Liver (tissue), 9 donors: Measurements from ENCODE around the gene DACH1. TPM values are rescaled to one million over a fixed set of nuclear protein-coding genes. Genes with fewer than 3 reads are reported as not detected.
"Not testable (repeated sequence)": the region's sequence is repeated elsewhere in the genome, so short reads cannot be mapped to it uniquely, and the experiment has no call there.

Experiments
- DNase-seq: peaks from one replicate; pipeline ENCODE4 v3.0.0-alpha.2; 2017; ENCODE audit warnings: low spot score
- H3K27ac ChIP-seq, 2 donors: one replicate each; pipeline ENCODE4 v1.7.0; 2013; ENCODE audit warnings: inconsistent platforms in 2 of 2, low read length in 2 of 2, control low read depth in 1 of 2, low read depth in 1 of 2, mild to moderate bottlenecking in 1 of 2
- H3K27me3 ChIP-seq, 4 donors: one replicate each; pipeline versions ENCODE4 v1.6.1 to v1.7.0; 2013; ENCODE audit warnings: low read length in 3 of 4, inconsistent platforms in 1 of 4, mild to moderate bottlenecking in 1 of 4, moderate library complexity in 1 of 4; ENCODE audit not compliant: control insufficient read depth in 4 of 4, insufficient read depth in 4 of 4
- H3K36me3 ChIP-seq, 4 donors: one replicate each; pipeline versions ENCODE4 v1.6.1 to v1.7.0; 2013; ENCODE audit warnings: low read length in 3 of 4, mild to moderate bottlenecking in 3 of 4, low read depth in 1 of 4, moderate library complexity in 1 of 4; ENCODE audit not compliant: control insufficient read depth in 4 of 4, insufficient read depth in 3 of 4
- H3K4me1 ChIP-seq, 4 donors: one replicate each; pipeline versions ENCODE4 v1.6.1 to v1.7.0; 2013; ENCODE audit warnings: low read length in 3 of 4, mild to moderate bottlenecking in 3 of 4, moderate library complexity in 1 of 4; ENCODE audit not compliant: control insufficient read depth in 4 of 4, insufficient read depth in 4 of 4
- H3K4me3 ChIP-seq, 3 donors: one replicate each; pipeline versions ENCODE4 v1.6.1 to v1.7.0; 2013; ENCODE audit warnings: low read length in 3 of 3, control low read depth in 1 of 3, low read depth in 1 of 3, mild to moderate bottlenecking in 1 of 3
- H3K9ac ChIP-seq, 2 donors: one replicate each; pipeline ENCODE4 v1.7.0; 2013; ENCODE audit warnings: low read length in 2 of 2, mild to moderate bottlenecking in 2 of 2, moderate library complexity in 2 of 2, control low read depth in 1 of 2, low read depth in 1 of 2
- H3K9me3 ChIP-seq, 4 donors: one replicate each; pipeline versions ENCODE4 v1.6.1 to v1.7.0; 2013; ENCODE audit warnings: low read length in 3 of 4; ENCODE audit not compliant: control insufficient read depth in 4 of 4
- ATF3 ChIP-seq: IDR thresholded peaks from 2 replicates; pipeline ENCODE4 v1.6.1; 2016; ENCODE audit warnings: antibody characterized with exemption
- EGR1 ChIP-seq, 2 donors: IDR thresholded peaks; 2 replicates each; pipeline ENCODE4 v1.6.1; 2016 to 2018; ENCODE audit warnings: antibody characterized with exemption in 2 of 2, low read depth in 2 of 2
- FOXA1 ChIP-seq: IDR thresholded peaks from 2 replicates; pipeline ENCODE4 v1.6.1; 2016; ENCODE audit warnings: antibody characterized with exemption
- FOXA2 ChIP-seq: IDR thresholded peaks from 2 replicates; pipeline ENCODE4 v1.6.1; 2016; ENCODE audit warnings: antibody characterized with exemption
- HNF4A ChIP-seq, 2 donors: conservative IDR thresholded peaks; 2 replicates each; pipeline ENCODE4 v1.6.1; 2016; ENCODE audit warnings: antibody characterized with exemption in 2 of 2, mild to moderate bottlenecking in 2 of 2
- HNF4G ChIP-seq: IDR thresholded peaks from 2 replicates; pipeline ENCODE4 v1.6.1; 2016; ENCODE audit warnings: antibody characterized with exemption
- JUND ChIP-seq, 2 donors: IDR thresholded peaks; 2 replicates each; pipeline ENCODE4 v1.6.1; 2016; ENCODE audit warnings: antibody characterized with exemption in 2 of 2
- NR2F2 ChIP-seq: IDR thresholded peaks from 2 replicates; pipeline ENCODE4 v1.6.1; 2016; ENCODE audit warnings: antibody characterized with exemption
- RAD21 ChIP-seq, 2 donors: IDR thresholded peaks; 2 replicates each; pipeline ENCODE4 v1.6.1; 2016; ENCODE audit warnings: antibody characterized with exemption in 2 of 2, mild to moderate bottlenecking in 2 of 2
- REST ChIP-seq: IDR thresholded peaks from 2 replicates; pipeline ENCODE4 v1.6.1; 2016; ENCODE audit warnings: antibody characterized with exemption, mild to moderate bottlenecking
- RXRA ChIP-seq, 2 donors: IDR thresholded peaks; 2 replicates each; pipeline ENCODE4 v1.6.1; 2017 to 2018; ENCODE audit warnings: antibody characterized with exemption in 2 of 2, mild to moderate bottlenecking in 1 of 2
- TAF1 ChIP-seq: conservative IDR thresholded peaks from 2 replicates; pipeline ENCODE4 v1.6.1; 2016; ENCODE audit warnings: antibody characterized with exemption, mild to moderate bottlenecking
- YY1 ChIP-seq: IDR thresholded peaks from 2 replicates; pipeline ENCODE4 v1.6.1; 2016; ENCODE audit warnings: antibody characterized with exemption, mild to moderate bottlenecking
- ZBTB33 ChIP-seq: IDR thresholded peaks from 2 replicates; pipeline ENCODE4 v1.6.1; 2016; ENCODE audit warnings: antibody characterized with exemption
- whole genome bisulfite sequencing: extraction: QIAGEN DNeasy Blood & Tissue Kit; methylation state at CpG from one replicate; pipeline ENCODE4 v1.1.7; 2013; 5-methylcytosine and 5-hydroxymethylcytosine counted together
- polyA plus RNA-seq, 2 donors: library from polyadenylated mRNA; stranded (reverse) in 1 of 2; unstranded in 1 of 2; fragments of 200-250 nt in 1 of 2; fragments of >200 nt in 1 of 2; fragmentation: Nextera tagmentation in 1 of 2; extraction: Ambion mirVana in 1 of 2; gene quantifications; one replicate each; pipeline versions ENCODE4 v1.2.1 to v1.2.3, GENCODE V29; 2013 to 2015
- total RNA-seq, 2 donors: library from RNA; depleted of rRNA; stranded (reverse); fragments of >200 nt; gene quantifications; one replicate each; pipeline ENCODE4 v1.2.3, GENCODE V29; 2014
- TF ChIP-seq, protein P1 (sequence below): IDR thresholded peaks from 2 replicates; pipeline ENCODE4 v1.6.1; 2016; ENCODE audit warnings: antibody characterized with exemption
- TF ChIP-seq, protein P2 (sequence below): fragments of 150-350 bp; IDR thresholded peaks from 2 replicates; pipeline ENCODE4 v1.5.1; 2017; ENCODE audit warnings: improper control_type of control experiment, low read depth, low read length; ENCODE audit not compliant: missing input control
- donor health status: healthy.
- donor health status: healthy.
- donor health status: healthy.
- donor health status: healthy.
- donor health status: healthy.

The DACH1 gene
- total and polyA plus RNA-seq, 4 donors, result 0.28 to 1.9 (median 0.77) TPM

- no peak for TF ChIP-seq ATF3
- no peak for TF ChIP-seq HNF4A (conservative IDR thresholded peaks at IDR 0.05)
- no peak for TF ChIP-seq RXRA (IDR thresholded peaks at IDR 0.05)
- no peak for TF ChIP-seq HNF4G
- no peak for TF ChIP-seq EGR1 (IDR thresholded peaks at IDR 0.05; ENCODE audit: low read depth in 2 of 2)
- TF ChIP-seq TAF1, result no peak
- TF ChIP-seq, protein P1, sequence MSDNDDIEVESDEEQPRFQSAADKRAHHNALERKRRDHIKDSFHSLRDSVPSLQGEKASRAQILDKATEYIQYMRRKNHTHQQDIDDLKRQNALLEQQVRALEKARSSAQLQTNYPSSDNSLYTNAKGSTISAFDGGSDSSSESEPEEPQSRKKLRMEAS, result no peak
- TF ChIP-seq YY1, result no peak
Observed at GRCh38 chr13:71842003-71842402, 25.0 kb downstream of the DACH1 start (continued).

GRCh38 chr13:71838842-71839241 lies 28.2 kb downstream of the DACH1 start:
- Histone ChIP-seq H3K4me1 (no peaks in the 10 kb centered on the region), H3K27ac (no peak overlapping the region), H3K9ac (no peak overlapping the region), H3K36me3 (no peaks in the 10 kb centered on the region), H3K9me3 (no peaks in the 10 kb centered on the region), H3K27me3 (no peaks in the 10 kb centered on the region), H3K4me3 (no peak overlapping the region)
- no peak for DNase-seq
- TF ChIP-seq EGR1 (IDR thresholded peaks at IDR 0.05; ENCODE audit: low read depth in 2 of 2) (no peak), HNF4G (no peak), RAD21 (IDR thresholded peaks at IDR 0.05) (no peak), ZBTB33 (no peak), REST (no peak), FOXA1 (no peak), HNF4A (conservative IDR thresholded peaks at IDR 0.05) (no peak), JUND (IDR thresholded peaks at IDR 0.05) (no peak), FOXA2 (no peak), TAF1 (no peak), NR2F2 (no peak)
- TF ChIP-seq, protein P2, sequence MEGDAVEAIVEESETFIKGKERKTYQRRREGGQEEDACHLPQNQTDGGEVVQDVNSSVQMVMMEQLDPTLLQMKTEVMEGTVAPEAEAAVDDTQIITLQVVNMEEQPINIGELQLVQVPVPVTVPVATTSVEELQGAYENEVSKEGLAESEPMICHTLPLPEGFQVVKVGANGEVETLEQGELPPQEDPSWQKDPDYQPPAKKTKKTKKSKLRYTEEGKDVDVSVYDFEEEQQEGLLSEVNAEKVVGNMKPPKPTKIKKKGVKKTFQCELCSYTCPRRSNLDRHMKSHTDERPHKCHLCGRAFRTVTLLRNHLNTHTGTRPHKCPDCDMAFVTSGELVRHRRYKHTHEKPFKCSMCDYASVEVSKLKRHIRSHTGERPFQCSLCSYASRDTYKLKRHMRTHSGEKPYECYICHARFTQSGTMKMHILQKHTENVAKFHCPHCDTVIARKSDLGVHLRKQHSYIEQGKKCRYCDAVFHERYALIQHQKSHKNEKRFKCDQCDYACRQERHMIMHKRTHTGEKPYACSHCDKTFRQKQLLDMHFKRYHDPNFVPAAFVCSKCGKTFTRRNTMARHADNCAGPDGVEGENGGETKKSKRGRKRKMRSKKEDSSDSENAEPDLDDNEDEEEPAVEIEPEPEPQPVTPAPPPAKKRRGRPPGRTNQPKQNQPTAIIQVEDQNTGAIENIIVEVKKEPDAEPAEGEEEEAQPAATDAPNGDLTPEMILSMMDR, result no peak
- TF ChIP-seq, protein P1, result no peak
- 71% methylated on average over 2 of the region's 2 CpGs for WGBS

GRCh38 chr13:71837582-71837981 lies 29.4 kb downstream of the DACH1 start:
- DNase-seq, H3K27me3 ChIP-seq, H3K9me3 ChIP-seq, H3K36me3 ChIP-seq, H3K4me3 ChIP-seq, H3K4me1 ChIP-seq, H3K27ac ChIP-seq, H3K9ac ChIP-seq: not testable (repeated sequence)
- WGBS, result 84% methylated on average over 3 of the region's 5 CpGs
